Suprapubic skin (tissue), 4 donors: Measurements from ENCODE around the gene HOXC9.

Experiments used
- EP300 ChIP-seq: sonication (generic); formaldehyde crosslinking; IDR thresholded peaks from one replicate; pipeline ENCODE4 v1.6.1; 2017; ENCODE audit warnings: antibody characterized with exemption
- POLR2AphosphoS5 ChIP-seq, 3 donors: sonication (generic); formaldehyde crosslinking; IDR thresholded peaks; one replicate each; pipeline ENCODE4 v1.6.1; 2017; ENCODE audit warnings: antibody characterized with exemption in 3 of 3
- TF ChIP-seq, protein P1 (sequence below), 2 donors: fragments of 200-600 bp in 1 of 2; fragments of 450-650 bp in 1 of 2; sonication (generic) in 1 of 2; IDR thresholded peaks; one replicate each; pipeline ENCODE4 v1.5.1; 2016 to 2019; ENCODE audit warnings: antibody characterized with exemption in 2 of 2, mild to moderate bottlenecking in 1 of 2, moderate library complexity in 1 of 2

DNA sequence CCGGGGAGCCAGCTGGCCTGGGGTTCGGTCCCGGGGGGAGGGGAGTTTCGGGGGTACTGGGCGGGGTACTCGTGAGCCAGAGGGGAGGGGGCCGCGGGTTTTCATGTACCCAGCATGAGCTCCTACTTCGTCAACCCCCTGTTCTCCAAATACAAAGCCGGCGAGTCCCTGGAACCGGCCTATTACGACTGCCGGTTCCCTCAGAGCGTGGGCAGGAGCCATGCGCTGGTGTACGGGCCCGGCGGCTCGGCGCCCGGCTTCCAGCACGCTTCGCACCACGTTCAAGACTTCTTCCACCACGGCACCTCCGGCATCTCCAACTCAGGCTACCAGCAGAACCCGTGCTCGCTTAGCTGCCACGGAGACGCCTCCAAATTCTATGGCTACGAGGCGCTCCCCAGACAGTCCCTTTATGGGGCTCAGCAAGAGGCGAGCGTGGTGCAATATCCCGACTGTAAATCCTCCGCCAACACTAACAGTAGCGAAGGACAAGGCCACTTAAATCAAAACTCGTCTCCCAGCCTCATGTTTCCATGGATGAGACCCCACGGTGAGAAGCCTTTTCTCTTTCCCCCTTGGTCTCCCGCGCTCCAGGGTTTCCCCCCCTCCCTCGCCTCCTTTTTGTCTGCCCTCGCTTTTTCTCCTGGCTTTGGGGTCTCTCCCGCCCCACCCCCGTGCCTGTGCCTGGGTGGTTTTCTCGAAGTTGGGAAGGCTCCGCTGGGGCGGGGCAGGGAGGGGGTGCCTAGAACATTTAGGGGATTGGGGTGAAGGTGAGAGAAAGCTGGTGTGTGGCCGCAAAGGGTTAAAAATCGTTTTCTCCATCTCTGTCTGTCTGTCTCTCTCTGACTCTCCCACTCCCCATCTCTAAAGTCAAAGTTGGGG is 9.5 kb downstream of the HOXC9 start:
- TF ChIP-seq EP300 (no peak), POLR2AphosphoS5 (IDR thresholded peaks at IDR 0.05) (no peak)
- TF ChIP-seq, protein P1, sequence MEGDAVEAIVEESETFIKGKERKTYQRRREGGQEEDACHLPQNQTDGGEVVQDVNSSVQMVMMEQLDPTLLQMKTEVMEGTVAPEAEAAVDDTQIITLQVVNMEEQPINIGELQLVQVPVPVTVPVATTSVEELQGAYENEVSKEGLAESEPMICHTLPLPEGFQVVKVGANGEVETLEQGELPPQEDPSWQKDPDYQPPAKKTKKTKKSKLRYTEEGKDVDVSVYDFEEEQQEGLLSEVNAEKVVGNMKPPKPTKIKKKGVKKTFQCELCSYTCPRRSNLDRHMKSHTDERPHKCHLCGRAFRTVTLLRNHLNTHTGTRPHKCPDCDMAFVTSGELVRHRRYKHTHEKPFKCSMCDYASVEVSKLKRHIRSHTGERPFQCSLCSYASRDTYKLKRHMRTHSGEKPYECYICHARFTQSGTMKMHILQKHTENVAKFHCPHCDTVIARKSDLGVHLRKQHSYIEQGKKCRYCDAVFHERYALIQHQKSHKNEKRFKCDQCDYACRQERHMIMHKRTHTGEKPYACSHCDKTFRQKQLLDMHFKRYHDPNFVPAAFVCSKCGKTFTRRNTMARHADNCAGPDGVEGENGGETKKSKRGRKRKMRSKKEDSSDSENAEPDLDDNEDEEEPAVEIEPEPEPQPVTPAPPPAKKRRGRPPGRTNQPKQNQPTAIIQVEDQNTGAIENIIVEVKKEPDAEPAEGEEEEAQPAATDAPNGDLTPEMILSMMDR (IDR thresholded peaks at IDR 0.05) = no peak
